OCI-LY7 (cell line): ENCODE measurements around the gene NPM1. TPM values are rescaled to one million over a fixed set of nuclear protein-coding genes. Genes with fewer than 3 reads are reported as not detected.

Experiments
- BruUV-seq: library from RNA; stranded (reverse); fragments of 400-500 nt; replicated peaks from 2 replicates; lab custom pipeline; 2021; lab: Mats Ljungman, UMichigan
- CTCF ChIA-PET: fragments of 300-600 bp; sonication (Branson Sonifier 250); formaldehyde crosslinking; loops from one replicate; lab custom pipeline; 2022; ENCODE audit warnings: antibody characterized with exemption; ENCODE audit not compliant: unreplicated experiment; lab: Charles Lee
- POLR2A ChIA-PET: fragments of 300-600 bp; sonication (Branson Sonifier 250); formaldehyde crosslinking; loops from one replicate; lab custom pipeline; 2022; ENCODE audit warnings: antibody characterized with exemption; lab: Charles Lee
- DNase-seq: peaks from one replicate; pipeline ENCODE4 v3.0.0-alpha.2; 2015; ENCODE audit warnings: low spot score
- H2AFZ ChIP-seq: fragments of 200-600 bp; sonication (generic), shearing (Covaris generic); 2 replicates; pipeline ENCODE4 v1.6.1; 2014; ENCODE audit warnings: mild to moderate bottlenecking, antibody characterized with exemption, low read length, moderate library complexity
- H3K27ac ChIP-seq: fragments of 200-600 bp; sonication (generic); 2 replicates; pipeline ENCODE4 v1.5.1; 2014; ENCODE audit warnings: mixed run types, low read depth, mild to moderate bottlenecking, moderate library complexity, low read length, inconsistent platforms; ENCODE audit not compliant: poor library complexity, severe bottlenecking
- H3K36me3 ChIP-seq: fragments of 200-600 bp; sonication (generic); 2 replicates; pipeline ENCODE4 v1.6.1; 2014; ENCODE audit warnings: mild to moderate bottlenecking, antibody characterized with exemption, low read length, moderate library complexity, mixed read lengths; ENCODE audit not compliant: insufficient read depth
- H3K4me1 ChIP-seq: fragments of 200-600 bp; sonication (generic); 2 replicates; pipeline ENCODE4 v1.5.1; 2014; ENCODE audit warnings: mild to moderate bottlenecking, low read length; ENCODE audit not compliant: insufficient read depth, poor library complexity, severe bottlenecking
- H3K4me2 ChIP-seq: fragments of 200-600 bp; sonication (generic); 2 replicates; pipeline ENCODE4 v1.6.1; 2014; ENCODE audit warnings: mild to moderate bottlenecking, low read length
- H3K4me3 ChIP-seq: fragments of 200-600 bp; sonication (generic); 2 replicates; pipeline ENCODE4 v1.5.1; 2014; ENCODE audit warnings: mild to moderate bottlenecking, low read depth, low read length; ENCODE audit not compliant: poor library complexity, severe bottlenecking
- H3K79me2 ChIP-seq: fragments of 200-600 bp; sonication (generic); 2 replicates; pipeline ENCODE4 v1.6.1; 2016; ENCODE audit warnings: low read depth, mild to moderate bottlenecking, low read length, moderate library complexity, mixed read lengths; ENCODE audit not compliant: insufficient read depth
- H3K9me2 ChIP-seq: fragments of 200-600 bp; sonication (generic); 2 replicates; pipeline ENCODE4 v1.6.1; 2016; ENCODE audit warnings: mild to moderate bottlenecking, low read length, mixed read lengths; ENCODE audit not compliant: insufficient read depth
- H3K9me3 ChIP-seq: fragments of 200-600 bp; sonication (generic); 2 replicates; pipeline ENCODE4 v1.6.1; 2014; ENCODE audit warnings: mild to moderate bottlenecking, mixed run types, low read length, mixed read lengths
- H4K20me1 ChIP-seq: fragments of 200-600 bp; sonication (generic); 2 replicates; pipeline ENCODE4 v1.6.1; 2014; ENCODE audit warnings: mild to moderate bottlenecking, antibody characterized with exemption, low read length, moderate library complexity, mixed read lengths; ENCODE audit not compliant: insufficient read depth
- CTCF ChIP-seq: fragments of 200-600 bp; sonication (generic); conservative IDR thresholded peaks from 2 replicates; pipeline ENCODE4 v1.5.1; 2014; ENCODE audit warnings: mild to moderate bottlenecking, antibody characterized with exemption, low read length, moderate library complexity, mixed read lengths
- EZH2phosphoT487 ChIP-seq: fragments of 200-600 bp; sonication (generic); IDR thresholded peaks from 2 replicates; pipeline ENCODE4 v1.6.1; 2018; ENCODE audit warnings: low read depth, borderline replicate concordance, mild to moderate bottlenecking, mixed run types, antibody characterized with exemption, low read length, moderate library complexity, mixed read lengths
- intact Hi-C: fragments of 100-400 bp; cut with micrococcal nuclease; formaldehyde crosslinking; loops from one replicate; pipeline ENCODE4 v1.10.0; 2022; ENCODE audit not compliant: unreplicated experiment
- total RNA-seq, 2 experiments: library from RNA; depleted of rRNA in 1 of 2; stranded (reverse); fragments of >200 nt in 1 of 2; shearing (Covaris generic) in 1 of 2; gene quantifications; 2 replicates each; pipeline ENCODE4 v1.2.3, GENCODE V29; 2014 to 2022

Gene NPM1
- total RNA-seq, 2 experiments from 2014 or later = 1,091 to 2,027 TPM

GRCh38 chr5:171386006-171386671, 1.5 kb upstream of the NPM1 start:
- POLR2A ChIA-PET = interaction anchor here (0.6 to 1.0 kb wide), 5 partner anchors 9 to 927 kb away, joined by 3 to 5 read pairs (median 4); partner anchors contain the start of gene FBXW11
- H3K27ac ChIP-seq = no peak overlapping the region
- peak overlapping the region; percentile 91; the same call in 1 of the 2 replicates for H2AFZ ChIP-seq
- peak overlapping the region; percentile 99 for H3K4me3 ChIP-seq
- peaks cover 24% of the 10 kb centered on the region for H3K4me1 ChIP-seq
- peaks cover 27% of the 10 kb centered on the region for H4K20me1 ChIP-seq
- intact Hi-C loops = loop anchor here (5.0 to 10.0 kb wide), 2 partner anchors 621 to 1801 kb away; partner anchors contain the start of genes FBXW11 and SPDL1
- BruUV-seq = no TSS peak
- DNase-seq = no peak
- TF ChIP-seq EZH2phosphoT487 (no peak), CTCF (no peak)
- no peaks in the 10 kb centered on the region for H3K9me3 ChIP-seq
- H3K79me2 ChIP-seq = peaks cover 44% of the 10 kb centered on the region
- peak overlapping the region; percentile 92 for H3K4me2 ChIP-seq
- H3K9me2 ChIP-seq = no peaks in the 10 kb centered on the region
- CTCF ChIA-PET = no interaction called here
- H3K36me3 ChIP-seq = peaks cover 34% of the 10 kb centered on the region

- CTCF ChIA-PET = no interaction called here
- H2AFZ ChIP-seq = peak overlapping the region; percentile 91
- TF ChIP-seq EZH2phosphoT487 = no peak
- TF ChIP-seq CTCF = no peak
- H4K20me1 ChIP-seq = peaks cover 35% of the 10 kb centered on the region
- no peak for DNase-seq
- POLR2A ChIA-PET = interaction anchor here (0.6 to 1.4 kb wide), 7 partner anchors 9 to 926 kb away, joined by 3 to 6 read pairs (median 4); partner anchors contain the start of gene FBXW11
- H3K79me2 ChIP-seq = peaks cover 52% of the 10 kb centered on the region
- H3K4me1 ChIP-seq = peaks cover 31% of the 10 kb centered on the region
- peaks cover 42% of the 10 kb centered on the region for H3K36me3 ChIP-seq
- no peaks in the 10 kb centered on the region for H3K9me2 ChIP-seq
- no peaks in the 10 kb centered on the region for H3K9me3 ChIP-seq
- peak overlapping the region; percentile 92 for H3K4me2 ChIP-seq
- intact Hi-C loops = loop anchor here (5.0 to 10.0 kb wide), 2 partner anchors 620 to 1802 kb away; partner anchors contain the start of genes FBXW11 and SPDL1
- peak overlapping the region; percentile 71 for H3K27ac ChIP-seq
- TSS peak; percentile 100 for BruUV-seq
- H3K4me3 ChIP-seq = peak overlapping the region; percentile 99
Observed at GRCh38 chr5:171386861-171387344, 746 bp upstream of the NPM1 start.
